Transverse colon (tissue), 4 donors: Measurements from ENCODE around the gene C19orf85. TPM values are rescaled to one million over a fixed set of nuclear protein-coding genes. Genes with fewer than 3 reads are reported as not detected.

ENCODE experiments used
- DNase-seq: peaks from one replicate; pipeline ENCODE4 v3.0.0-alpha.2; 2019
- H3K27ac ChIP-seq, 4 donors: fragments of 200-600 bp; sonication (generic); 2 replicates each; pipeline ENCODE4 v1.5.1; 2016 to 2018; ENCODE audit warnings: inconsistent platforms in 4 of 4
- H3K27me3 ChIP-seq: fragments of 200-600 bp; sonication (generic); 2 replicates; pipeline ENCODE4 v1.5.1; 2017; ENCODE audit warnings: inconsistent platforms
- H3K36me3 ChIP-seq, 4 donors: fragments of 200-600 bp; sonication (generic); 2 replicates each; pipeline ENCODE4 v1.5.1; 2017 to 2019; ENCODE audit warnings: inconsistent platforms in 4 of 4
- H3K4me1 ChIP-seq, 4 donors: fragments of 200-600 bp; sonication (generic); 2 replicates each; pipeline ENCODE4 v1.5.1; 2017 to 2020; ENCODE audit warnings: inconsistent platforms in 4 of 4
- H3K4me3 ChIP-seq, 4 donors: fragments of 200-600 bp; sonication (generic); 1 replicate in 1 of 4; 2 replicates in 3 of 4; pipeline versions ENCODE4 v1.5.1 to v1.6.1; 2017 to 2019; ENCODE audit warnings: inconsistent platforms in 4 of 4
- H3K9me3 ChIP-seq, 2 donors: fragments of 200-600 bp; sonication (generic); 2 replicates each; pipeline ENCODE4 v1.5.1; 2017 to 2019; ENCODE audit warnings: inconsistent platforms in 2 of 2
- EP300 ChIP-seq: sonication (generic); formaldehyde crosslinking; IDR thresholded peaks from one replicate; pipeline ENCODE4 v1.6.1; 2017; ENCODE audit warnings: antibody characterized with exemption, low read depth
- POLR2A ChIP-seq: fragments of 450-650 bp; IDR thresholded peaks from one replicate; pipeline ENCODE4 v1.6.1; 2016; ENCODE audit warnings: antibody characterized with exemption, mild to moderate bottlenecking, moderate library complexity
- POLR2AphosphoS5 ChIP-seq, 3 donors: sonication (generic); formaldehyde crosslinking; IDR thresholded peaks; one replicate each; pipeline ENCODE4 v1.6.1; 2016; ENCODE audit warnings: antibody characterized with exemption in 3 of 3
- WGBS, 2 donors: methylation state at CpG; one replicate each; pipeline ENCODE4 v1.1.5; 2018; ENCODE audit warnings: low coverage in 1 of 2; 5-methylcytosine and 5-hydroxymethylcytosine counted together
- in situ Hi-C, 4 donors: fragments of 200-750 bp; cut with MboI; loops; one replicate each; pipeline versions ENCODE4 v1.15.0 to v1.15.1; 2017; ENCODE audit warnings: low sequenced_read_pairs in 3 of 4, low pct_ligation_motif_present in 1 of 4, low pct_unique_long_range_greater_than_20kb in 1 of 4
- intact Hi-C: fragments of 100-400 bp; cut with DNase I; formaldehyde crosslinking; loops from one replicate; pipeline ENCODE4 v1.15.1; 2023; ENCODE audit warnings: low total_unique reads
- total RNA-seq, 4 donors: library from RNA; depleted of rRNA; stranded (reverse); fragments of >200 nt; gene quantifications; one replicate each; pipeline ENCODE4 v1.1.0, GENCODE V29; 2016
- TF ChIP-seq, protein P1 (sequence below), 5 experiments: fragments of 200-600 bp in 3 of 5; fragments of 450-650 bp in 2 of 5; sonication (generic) in 3 of 5; IDR thresholded peaks; 1 replicate in 2 of 5; 2 replicates in 3 of 5; pipeline ENCODE4 v1.5.1; 2016 to 2017; ENCODE audit warnings: antibody characterized with exemption in 5 of 5, inconsistent platforms in 3 of 5, mild to moderate bottlenecking in 2 of 5, moderate library complexity in 1 of 5

Gene C19orf85
- total RNA-seq, 4 donors from 2014 or later: not detected

DNA sequence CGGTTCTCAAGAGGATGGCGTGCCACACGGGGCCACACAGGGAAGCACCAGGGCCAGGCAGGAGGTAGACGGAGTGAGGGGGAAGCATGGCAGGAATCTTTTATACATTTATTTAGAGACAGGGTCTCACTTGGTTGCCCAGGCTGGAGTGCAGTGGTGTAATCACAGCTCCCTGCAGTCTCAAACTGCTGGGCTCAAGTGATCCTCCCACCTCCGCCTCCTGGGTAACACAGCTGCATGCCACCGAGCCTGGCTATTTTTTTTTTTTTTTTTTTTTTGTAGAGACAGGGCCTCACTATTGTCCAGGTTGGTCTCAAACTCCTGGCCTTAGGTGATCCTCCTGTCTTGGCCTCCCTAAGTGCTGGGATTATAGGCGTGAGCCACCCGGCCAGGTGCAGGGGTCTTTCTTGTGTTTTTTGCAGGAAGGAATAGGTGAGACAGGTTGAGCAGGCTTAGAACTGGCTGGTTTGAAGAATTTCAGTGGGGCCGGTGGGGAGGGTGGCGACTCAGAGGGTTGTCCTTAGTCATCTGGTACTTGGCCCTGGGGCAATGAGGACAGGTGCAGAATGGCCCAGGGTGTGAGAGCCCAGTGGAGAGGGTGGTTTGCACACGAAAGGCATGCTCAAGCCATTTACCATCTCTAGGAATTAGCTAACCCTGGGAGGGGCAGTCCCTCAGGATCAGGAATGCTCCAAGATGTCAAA lies 31.2 kb upstream of the C19orf85 start:
- intact Hi-C loops (no loop called here), in situ Hi-C loops (loop anchor here in 1 of 4 donors (10.0 kb wide), 1 partner anchor 361 kb away; no protein-coding TSS in a partner anchor)
- Histone ChIP-seq H3K27ac (no peak overlapping the region), H3K4me3 (no peak overlapping the region), H3K4me1 (peaks cover 0 to 14% (median 2%) of the 10 kb centered on the region in 4 donors), H3K9me3 (no peaks in the 10 kb centered on the region), H3K27me3 (peaks cover 14% of the 10 kb centered on the region), H3K36me3 (no peaks in the 10 kb centered on the region)
- TF ChIP-seq, protein P1, sequence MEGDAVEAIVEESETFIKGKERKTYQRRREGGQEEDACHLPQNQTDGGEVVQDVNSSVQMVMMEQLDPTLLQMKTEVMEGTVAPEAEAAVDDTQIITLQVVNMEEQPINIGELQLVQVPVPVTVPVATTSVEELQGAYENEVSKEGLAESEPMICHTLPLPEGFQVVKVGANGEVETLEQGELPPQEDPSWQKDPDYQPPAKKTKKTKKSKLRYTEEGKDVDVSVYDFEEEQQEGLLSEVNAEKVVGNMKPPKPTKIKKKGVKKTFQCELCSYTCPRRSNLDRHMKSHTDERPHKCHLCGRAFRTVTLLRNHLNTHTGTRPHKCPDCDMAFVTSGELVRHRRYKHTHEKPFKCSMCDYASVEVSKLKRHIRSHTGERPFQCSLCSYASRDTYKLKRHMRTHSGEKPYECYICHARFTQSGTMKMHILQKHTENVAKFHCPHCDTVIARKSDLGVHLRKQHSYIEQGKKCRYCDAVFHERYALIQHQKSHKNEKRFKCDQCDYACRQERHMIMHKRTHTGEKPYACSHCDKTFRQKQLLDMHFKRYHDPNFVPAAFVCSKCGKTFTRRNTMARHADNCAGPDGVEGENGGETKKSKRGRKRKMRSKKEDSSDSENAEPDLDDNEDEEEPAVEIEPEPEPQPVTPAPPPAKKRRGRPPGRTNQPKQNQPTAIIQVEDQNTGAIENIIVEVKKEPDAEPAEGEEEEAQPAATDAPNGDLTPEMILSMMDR (IDR thresholded peaks at IDR 0.05): no peak
- no peak for DNase-seq
- WGBS, 2 donors: 33 to 74% methylated on average over 1 to 11 of the region's 11 CpGs

GRCh38 chr19:55494172-55494761 lies 29.7 kb upstream of the C19orf85 start:
- no peak for TF ChIP-seq POLR2A
- no peak for TF ChIP-seq EP300
- TF ChIP-seq POLR2AphosphoS5 (IDR thresholded peaks at IDR 0.05): no peak
- TF ChIP-seq, protein P1 (IDR thresholded peaks at IDR 0.05): no peak
- intact Hi-C loops: no loop called here
- in situ Hi-C loops: loop anchor here in 1 of 4 donors (10.0 kb wide), 1 partner anchor 359 kb away; no protein-coding TSS in a partner anchor

GRCh38 chr19:55493645-55494171 lies 29.2 kb upstream of the C19orf85 start:
- in situ Hi-C loops: loop anchor here in 1 of 4 donors (10.0 kb wide), 1 partner anchor 359 kb away; no protein-coding TSS in a partner anchor

More at GRCh38 chr19:55494172-55494761, 29.7 kb upstream of the C19orf85 start:
- 50 to 80% methylated on average over 1 to 22 of the region's 22 CpGs for WGBS, 2 donors
- DNase-seq: no peak
- Histone ChIP-seq H3K4me3 (peak overlapping the region in 1 of 4 donors; percentile 14), H3K9me3 (no peaks in the 10 kb centered on the region), H3K27ac (peak overlapping the region; percentile 42 to 85 (median 62)), H3K27me3 (peaks cover 14% of the 10 kb centered on the region), H3K4me1 (peaks cover 0 to 14% (median 5%) of the 10 kb centered on the region in 4 donors), H3K36me3 (no peaks in the 10 kb centered on the region)

More at GRCh38 chr19:55493645-55494171, 29.2 kb upstream of the C19orf85 start:
- Histone ChIP-seq H3K36me3 (no peaks in the 10 kb centered on the region), H3K27ac (peak overlapping the region; percentile 42 to 85 (median 62)), H3K9me3 (no peaks in the 10 kb centered on the region), H3K4me3 (peak overlapping the region in 1 of 4 donors; percentile 14), H3K27me3 (peaks cover 18% of the 10 kb centered on the region), H3K4me1 (peaks cover 0 to 14% (median 7%) of the 10 kb centered on the region in 4 donors)
- TF ChIP-seq EP300 (no peak), POLR2A (no peak), POLR2AphosphoS5 (IDR thresholded peaks at IDR 0.05) (no peak)
- TF ChIP-seq, protein P1 (IDR thresholded peaks at IDR 0.05): no peak
- no peak for DNase-seq
- WGBS, 2 donors: 47% methylated on average over 17 of the region's 38 CpGs; no CpG with 5 or more reads in 1 of the 2 donors
- intact Hi-C loops: no loop called here
